Measurements from ENCODE around the gene RPS25. TPM values are rescaled to one million over a fixed set of nuclear protein-coding genes. Genes with fewer than 3 reads are reported as not detected.
A peak's percentile ranks its signal among the peaks of the same experiment; 100 is the strongest.

The RPS25 gene
- total and polyA plus RNA-seq, 4 donors = 228 to 499 (median 385) TPM

- Histone ChIP-seq H3K27me3 (ENCODE audit: control insufficient read depth in 4 of 4, insufficient read depth in 4 of 4, low read length in 3 of 4) (no peaks in the 10 kb centered on the region), H3K36me3 (ENCODE audit: control insufficient read depth in 4 of 4, insufficient read depth in 3 of 4, low read depth in 1 of 4, low read length in 3 of 4) (peaks cover 23 to 43% (median 34%) of the 10 kb centered on the region in 4 donors), H3K9ac (ENCODE audit: low read depth in 1 of 2, low read length in 2 of 2) (peak overlapping the region; percentile 39 to 75), H3K27ac (ENCODE audit: low read depth in 1 of 2, low read length in 2 of 2) (no peak overlapping the region), H3K4me1 (ENCODE audit: control insufficient read depth in 4 of 4, insufficient read depth in 4 of 4, low read length in 3 of 4) (peaks cover 0 to 23% (median 16%) of the 10 kb centered on the region in 4 donors), H3K9me3 (ENCODE audit: control insufficient read depth in 4 of 4, low read length in 3 of 4) (no peaks in the 10 kb centered on the region), H3K4me3 (ENCODE audit: low read depth in 1 of 3, low read length in 3 of 3) (peak overlapping the region; percentile 88 to 94 (median 90))
- TF ChIP-seq YY1 (IDR thresholded peaks at IDR 0.05) = no peak
- peak in 1 of 2 donors; percentile 19 for TF ChIP-seq RAD21 (IDR thresholded peaks at IDR 0.05)
- TF ChIP-seq, protein P1, sequence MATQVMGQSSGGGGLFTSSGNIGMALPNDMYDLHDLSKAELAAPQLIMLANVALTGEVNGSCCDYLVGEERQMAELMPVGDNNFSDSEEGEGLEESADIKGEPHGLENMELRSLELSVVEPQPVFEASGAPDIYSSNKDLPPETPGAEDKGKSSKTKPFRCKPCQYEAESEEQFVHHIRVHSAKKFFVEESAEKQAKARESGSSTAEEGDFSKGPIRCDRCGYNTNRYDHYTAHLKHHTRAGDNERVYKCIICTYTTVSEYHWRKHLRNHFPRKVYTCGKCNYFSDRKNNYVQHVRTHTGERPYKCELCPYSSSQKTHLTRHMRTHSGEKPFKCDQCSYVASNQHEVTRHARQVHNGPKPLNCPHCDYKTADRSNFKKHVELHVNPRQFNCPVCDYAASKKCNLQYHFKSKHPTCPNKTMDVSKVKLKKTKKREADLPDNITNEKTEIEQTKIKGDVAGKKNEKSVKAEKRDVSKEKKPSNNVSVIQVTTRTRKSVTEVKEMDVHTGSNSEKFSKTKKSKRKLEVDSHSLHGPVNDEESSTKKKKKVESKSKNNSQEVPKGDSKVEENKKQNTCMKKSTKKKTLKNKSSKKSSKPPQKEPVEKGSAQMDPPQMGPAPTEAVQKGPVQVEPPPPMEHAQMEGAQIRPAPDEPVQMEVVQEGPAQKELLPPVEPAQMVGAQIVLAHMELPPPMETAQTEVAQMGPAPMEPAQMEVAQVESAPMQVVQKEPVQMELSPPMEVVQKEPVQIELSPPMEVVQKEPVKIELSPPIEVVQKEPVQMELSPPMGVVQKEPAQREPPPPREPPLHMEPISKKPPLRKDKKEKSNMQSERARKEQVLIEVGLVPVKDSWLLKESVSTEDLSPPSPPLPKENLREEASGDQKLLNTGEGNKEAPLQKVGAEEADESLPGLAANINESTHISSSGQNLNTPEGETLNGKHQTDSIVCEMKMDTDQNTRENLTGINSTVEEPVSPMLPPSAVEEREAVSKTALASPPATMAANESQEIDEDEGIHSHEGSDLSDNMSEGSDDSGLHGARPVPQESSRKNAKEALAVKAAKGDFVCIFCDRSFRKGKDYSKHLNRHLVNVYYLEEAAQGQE (IDR thresholded peaks at IDR 0.05) = no peak
- TF ChIP-seq NR2F2 (IDR thresholded peaks at IDR 0.05) = no peak
- TF ChIP-seq, protein P2, sequence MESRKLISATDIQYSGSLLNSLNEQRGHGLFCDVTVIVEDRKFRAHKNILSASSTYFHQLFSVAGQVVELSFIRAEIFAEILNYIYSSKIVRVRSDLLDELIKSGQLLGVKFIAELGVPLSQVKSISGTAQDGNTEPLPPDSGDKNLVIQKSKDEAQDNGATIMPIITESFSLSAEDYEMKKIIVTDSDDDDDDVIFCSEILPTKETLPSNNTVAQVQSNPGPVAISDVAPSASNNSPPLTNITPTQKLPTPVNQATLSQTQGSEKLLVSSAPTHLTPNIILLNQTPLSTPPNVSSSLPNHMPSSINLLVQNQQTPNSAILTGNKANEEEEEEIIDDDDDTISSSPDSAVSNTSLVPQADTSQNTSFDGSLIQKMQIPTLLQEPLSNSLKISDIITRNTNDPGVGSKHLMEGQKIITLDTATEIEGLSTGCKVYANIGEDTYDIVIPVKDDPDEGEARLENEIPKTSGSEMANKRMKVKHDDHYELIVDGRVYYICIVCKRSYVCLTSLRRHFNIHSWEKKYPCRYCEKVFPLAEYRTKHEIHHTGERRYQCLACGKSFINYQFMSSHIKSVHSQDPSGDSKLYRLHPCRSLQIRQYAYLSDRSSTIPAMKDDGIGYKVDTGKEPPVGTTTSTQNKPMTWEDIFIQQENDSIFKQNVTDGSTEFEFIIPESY (IDR thresholded peaks at IDR 0.05) = no peak
- WGBS = 55% methylated on average over 6 of the region's 6 CpGs
- no peak for DNase-seq (ENCODE audit: low spot score)
These were observed 37.8 kb upstream of the RPS25 start for GRCh38 chr11:119055901-119056300.

DNA sequence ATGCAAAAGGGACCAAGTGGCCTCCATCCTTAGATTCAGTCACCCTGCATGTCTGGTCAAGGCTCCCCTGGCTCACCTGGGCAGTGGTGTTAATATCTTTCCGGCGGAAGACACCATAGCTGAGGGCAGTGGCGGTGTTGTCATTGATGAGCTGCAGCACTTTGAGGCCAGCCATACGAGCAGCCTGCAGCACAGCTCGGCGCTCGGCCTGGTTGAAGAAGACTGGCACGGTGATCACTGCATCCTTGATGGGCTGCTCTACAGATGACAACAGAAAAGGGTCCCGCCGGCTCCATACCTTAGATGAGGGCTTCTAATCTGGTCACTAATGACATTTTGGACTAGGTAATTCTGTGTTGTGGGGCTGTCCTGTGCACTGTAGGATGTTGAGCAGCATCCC lies 36.3 kb upstream of the RPS25 start:
- no peak for DNase-seq (ENCODE audit: low spot score)
- H3K27ac ChIP-seq (ENCODE audit: low read depth in 1 of 2, low read length in 2 of 2) = no peak overlapping the region
- peaks cover 23 to 56% (median 42%) of the 10 kb centered on the region in 4 donors for H3K36me3 ChIP-seq (ENCODE audit: control insufficient read depth in 4 of 4, insufficient read depth in 3 of 4, low read depth in 1 of 4, low read length in 3 of 4)
- no peaks in the 10 kb centered on the region for H3K9me3 ChIP-seq (ENCODE audit: control insufficient read depth in 4 of 4, low read length in 3 of 4)
- 98% methylated on average over 10 of the region's 10 CpGs for WGBS
- TF ChIP-seq RAD21 (IDR thresholded peaks at IDR 0.05) (no peak), JUND (IDR thresholded peaks at IDR 0.05) (no peak), MAX (IDR thresholded peaks at IDR 0.05) (no peak), FOXA2 (IDR thresholded peaks at IDR 0.05) (no peak), CTCF (IDR thresholded peaks at IDR 0.05; ENCODE audit: low read depth, low read length, missing input control) (no peak), RXRA (IDR thresholded peaks at IDR 0.05) (no peak), FOXA1 (IDR thresholded peaks at IDR 0.05) (no peak), HNF4A (conservative IDR thresholded peaks at IDR 0.05) (no peak), ATF3 (IDR thresholded peaks at IDR 0.05) (no peak), NR2F2 (IDR thresholded peaks at IDR 0.05) (no peak), TAF1 (conservative IDR thresholded peaks at IDR 0.05) (no peak), GABPA (IDR thresholded peaks at IDR 0.05 in 1 of 2, conservative IDR thresholded peaks at IDR 0.05 in 1 of 2) (no peak)
- TF ChIP-seq, protein P1 (IDR thresholded peaks at IDR 0.05) = no peak
- no peak overlapping the region for H3K9ac ChIP-seq (ENCODE audit: low read depth in 1 of 2, low read length in 2 of 2)
- no peaks in the 10 kb centered on the region for H3K27me3 ChIP-seq (ENCODE audit: control insufficient read depth in 4 of 4, insufficient read depth in 4 of 4, low read length in 3 of 4)
- H3K4me3 ChIP-seq (ENCODE audit: low read depth in 1 of 3, low read length in 3 of 3) = no peak overlapping the region
- H3K4me1 ChIP-seq (ENCODE audit: control insufficient read depth in 4 of 4, insufficient read depth in 4 of 4, low read length in 3 of 4) = peaks cover 0 to 23% (median 16%) of the 10 kb centered on the region in 4 donors
